ENCODE results near the gene SYCP2. TPM values are rescaled to one million over a fixed set of nuclear protein-coding genes. Genes with fewer than 3 reads are reported as not detected.

The SYCP2 gene
- total RNA-seq, 1 experiment from 2014 or later, result 0.35 TPM

- DNase-seq (ENCODE audit: low read depth), result no peak
Observed at GRCh38 chr20:59945731-59946130, 12.3 kb upstream of the SYCP2 start.

- DNase-seq (ENCODE audit: low read depth), result no peak
Observed at GRCh38 chr20:59945175-59945574, 11.7 kb upstream of the SYCP2 start.

GRCh38 chr20:59944726-59945125, 11.3 kb upstream of the SYCP2 start:
- no peak for DNase-seq (ENCODE audit: low read depth)

- DNase-seq (ENCODE audit: low read depth), result no peak
Observed at GRCh38 chr20:59942245-59942644, 8.8 kb upstream of the SYCP2 start.

GRCh38 chr20:59940956-59941294, 7.5 kb upstream of the SYCP2 start:
- no peak for DNase-seq (ENCODE audit: low read depth)

GRCh38 chr20:59940129-59940955, 6.9 kb upstream of the SYCP2 start, which contains the start of the genes FAM217B and PPP1R3D:
Gene FAM217B (plus strand): TSS chr20:59940389. CDS start chr20:59943944, 3,555 bp downstream.
Gene PPP1R3D (minus strand): TSS chr20:59940305. CDS start chr20:59939931, 374 bp downstream.
- peak; percentile 96 for DNase-seq (ENCODE audit: low read depth)

- DNase-seq (ENCODE audit: low read depth), result no peak
Observed at GRCh38 chr20:59939879-59940128, 6.4 kb upstream of the SYCP2 start.

GRCh38 chr20:59939052-59939878, 5.8 kb upstream of the SYCP2 start:
- no peak for DNase-seq (ENCODE audit: low read depth)

GRCh38 chr20:59938696-59939051, 5.2 kb upstream of the SYCP2 start:
- no peak for DNase-seq (ENCODE audit: low read depth)

- DNase-seq (ENCODE audit: low read depth), result no peak
Observed at GRCh38 chr20:59938221-59938620, 4.8 kb upstream of the SYCP2 start.

GRCh38 chr20:59937150-59937549, 3.7 kb upstream of the SYCP2 start:
- no peak for DNase-seq (ENCODE audit: low read depth)

- no peak for DNase-seq (ENCODE audit: low read depth)
Observed at GRCh38 chr20:59936409-59936808, 3.0 kb upstream of the SYCP2 start.

GRCh38 chr20:59935457-59936185, 2.2 kb upstream of the SYCP2 start:
- DNase-seq (ENCODE audit: low read depth), result no peak

- peak; percentile 58 for DNase-seq (ENCODE audit: low read depth)
Observed at GRCh38 chr20:59933849-59934585, 580 bp upstream of the SYCP2 start.

- DNase-seq (ENCODE audit: low read depth), result no peak
Observed at GRCh38 chr20:59932616-59933295, 681 bp downstream of the SYCP2 start.

GRCh38 chr20:59931511-59932312, 1.7 kb downstream of the SYCP2 start:
- DNase-seq (ENCODE audit: low read depth), result no peak

GRCh38 chr20:59925899-59926298, 7.5 kb downstream of the SYCP2 start:
- no peak for DNase-seq (ENCODE audit: low read depth)

- DNase-seq (ENCODE audit: low read depth), result no peak
Observed at GRCh38 chr20:59925359-59925758, 8.1 kb downstream of the SYCP2 start.

- no peak for DNase-seq (ENCODE audit: low read depth)
Observed at GRCh38 chr20:59923514-59923913, 9.9 kb downstream of the SYCP2 start.

- no peak for DNase-seq (ENCODE audit: low read depth)
Observed at GRCh38 chr20:59920944-59921343, 12.5 kb downstream of the SYCP2 start.

All from HT1080 (cell line).